HG03039 (cell line): ENCODE measurements around the gene SPTY2D1.
A peak's percentile ranks its signal among the peaks of the same experiment; 100 is the strongest.
"Not testable (repeated sequence)": the region's sequence is repeated elsewhere in the genome, so short reads cannot be mapped to it uniquely, and the experiment has no call there.

Source experiments
- ATAC-seq: cut with Tn5 transposase; IDR thresholded peaks from one replicate; pipeline ENCODE4 v1.9.1; 2021; ENCODE audit warnings: mild to moderate bottlenecking, moderate library complexity; ENCODE audit not compliant: unreplicated experiment

The SPTY2D1 gene

DNA sequence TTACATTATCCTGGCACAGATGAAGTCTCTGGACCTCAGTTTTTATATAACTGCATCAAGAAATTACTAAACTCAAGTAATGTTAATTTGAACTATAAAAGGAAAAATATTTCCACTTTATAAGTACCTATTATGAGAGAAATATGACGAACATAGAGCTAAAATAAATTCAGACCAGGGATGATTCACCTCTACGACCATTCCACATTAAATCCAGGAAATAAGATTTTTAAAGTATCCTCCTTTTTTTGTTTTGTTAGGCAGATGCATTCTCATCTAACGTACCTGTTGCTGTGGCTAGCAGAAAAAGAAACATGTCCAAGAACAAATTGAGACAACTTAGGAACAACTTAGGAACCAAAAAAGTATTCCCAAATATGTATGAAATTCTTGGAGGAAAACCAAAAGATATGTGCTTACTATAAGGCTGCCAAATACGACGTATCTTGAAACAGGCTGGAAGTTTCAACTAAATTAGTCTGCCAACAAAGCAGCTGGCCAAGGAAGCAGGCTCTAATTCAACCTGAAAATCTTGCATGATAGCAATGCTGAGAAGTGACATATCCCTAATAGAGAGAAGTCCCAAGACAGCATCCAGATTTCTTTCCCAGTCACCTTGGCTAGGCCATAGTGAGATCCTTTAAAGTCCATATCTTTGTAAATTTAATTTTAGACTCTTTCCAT, 15.7 kb downstream of the SPTY2D1 start:
- no peak for ATAC-seq

DNA sequence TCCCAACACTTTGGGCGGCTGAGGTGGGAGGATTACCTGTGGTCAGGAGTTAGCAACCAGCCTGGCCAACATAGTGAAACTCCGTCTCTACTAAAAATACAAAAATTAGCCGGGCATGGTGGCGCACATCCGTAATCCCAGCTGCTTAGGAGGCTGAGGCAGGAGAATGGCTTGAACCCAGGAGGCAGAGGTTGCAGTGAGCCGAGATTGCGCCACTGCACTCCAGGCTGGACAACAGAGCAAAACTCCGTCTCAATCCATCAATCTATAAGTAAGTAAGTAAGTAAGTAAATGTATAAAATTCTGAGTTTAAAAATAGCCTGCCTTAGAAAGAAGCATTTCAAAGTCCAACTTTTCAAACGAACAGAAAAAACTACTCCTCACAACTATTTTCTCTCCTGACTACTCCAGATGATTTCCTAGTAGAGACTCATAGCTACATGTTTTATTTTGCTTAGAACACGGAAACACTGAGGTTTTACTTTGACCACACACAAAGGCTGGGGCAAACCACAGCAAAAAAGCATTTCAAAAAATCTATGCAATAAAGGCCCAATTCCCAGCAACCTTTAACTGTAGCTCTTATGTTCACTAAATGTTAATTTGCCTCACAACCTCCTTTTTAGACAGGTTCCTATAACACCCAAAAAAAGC, 16.3 kb downstream of the SPTY2D1 start:
- ATAC-seq = no peak

DNA sequence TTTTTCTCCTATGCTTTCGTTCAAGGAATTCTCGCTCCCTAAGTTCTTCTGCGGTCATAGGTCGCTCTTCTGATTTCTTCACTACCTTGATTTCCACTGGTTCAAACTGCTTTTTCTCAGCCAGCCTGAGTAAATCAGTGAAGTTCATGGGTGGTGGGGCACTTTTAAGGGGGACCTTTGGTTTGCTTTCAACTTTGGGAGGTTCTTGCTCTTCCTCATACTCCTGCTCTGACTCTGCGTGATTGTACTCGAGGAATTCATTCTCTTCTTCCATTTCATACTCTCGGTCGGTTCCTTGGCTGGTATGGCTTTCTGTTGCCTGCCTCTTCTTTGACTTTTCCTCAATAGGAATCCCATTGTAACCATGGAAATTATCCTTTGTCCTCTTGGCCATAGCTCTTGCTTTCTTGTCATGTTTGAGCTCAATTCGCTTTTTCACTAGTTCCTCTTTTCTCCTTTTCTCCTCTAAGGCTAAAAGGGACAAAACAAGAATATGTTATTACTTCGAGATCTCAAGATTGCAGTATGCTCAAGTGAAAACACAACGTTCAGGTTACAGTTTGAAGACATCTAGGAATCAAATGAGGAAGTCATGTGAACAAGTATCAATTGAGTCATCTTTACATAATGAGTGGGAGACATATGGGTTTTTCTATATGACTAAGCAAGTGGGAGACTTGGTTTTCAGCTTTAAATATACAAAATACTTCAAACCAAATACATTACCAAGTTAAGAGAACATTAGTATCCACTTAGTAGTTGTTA, 18.3 kb downstream of the SPTY2D1 start:
- peak; percentile 92 for ATAC-seq

DNA sequence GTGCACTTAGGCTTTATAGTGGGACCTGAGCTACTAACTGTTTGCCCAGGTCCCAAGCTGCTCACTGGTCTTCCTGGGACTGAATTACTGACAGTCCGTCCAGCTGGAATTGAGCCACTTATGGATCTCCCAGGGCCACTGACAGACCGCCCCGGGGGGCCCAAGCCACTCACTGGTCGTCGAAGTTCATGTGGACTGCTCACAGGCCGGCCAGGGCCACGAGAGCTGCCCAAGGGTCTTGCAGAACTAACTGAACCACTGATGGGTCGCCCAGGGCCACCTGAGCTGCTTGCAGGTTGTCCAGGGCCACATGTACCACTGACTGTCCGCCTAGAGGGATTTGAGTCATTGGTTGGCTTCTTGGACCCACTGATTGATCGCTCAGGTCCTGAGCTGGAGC, 19.5 kb downstream of the SPTY2D1 start:
- ATAC-seq = no peak

DNA sequence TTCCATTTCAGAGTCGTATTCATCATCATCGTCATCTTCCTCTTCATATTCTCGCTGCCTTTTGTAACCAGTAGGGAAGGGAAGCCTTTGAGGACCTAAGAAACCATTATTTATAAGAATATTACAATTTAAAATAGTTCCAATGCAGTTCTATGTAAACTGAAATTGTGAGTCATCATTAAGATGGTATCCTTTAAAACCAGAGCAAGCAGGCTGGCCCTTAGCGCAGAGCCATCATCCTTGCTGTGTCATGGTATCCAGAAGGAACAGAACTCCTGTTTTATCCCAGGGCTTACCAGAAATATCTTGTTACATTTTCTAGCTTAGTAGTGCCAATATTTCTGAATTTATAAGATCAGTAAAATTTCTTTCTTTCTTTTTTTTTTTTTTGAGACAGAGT, 21.7 kb downstream of the SPTY2D1 start:
- no peak for ATAC-seq

DNA sequence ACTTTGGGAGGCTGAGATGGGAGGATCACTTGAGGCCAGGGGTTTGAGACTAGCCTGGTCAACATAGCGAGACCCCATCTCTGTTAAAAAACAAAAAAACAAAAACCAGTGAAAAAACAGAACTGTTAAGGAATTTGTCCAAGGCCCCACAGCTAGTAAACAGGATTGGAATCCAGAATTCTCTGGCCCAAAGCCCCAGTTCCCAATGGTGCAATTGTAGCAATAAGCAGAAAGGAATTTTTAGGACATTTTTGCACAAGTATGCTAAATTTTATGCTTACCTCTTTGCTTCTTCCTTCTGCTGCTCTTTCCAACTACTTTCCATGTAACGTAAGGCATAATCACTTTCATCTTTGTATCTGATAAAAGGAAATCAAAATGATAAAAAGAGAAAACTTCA, 22.9 kb downstream of the SPTY2D1 start:
- no peak for ATAC-seq

DNA sequence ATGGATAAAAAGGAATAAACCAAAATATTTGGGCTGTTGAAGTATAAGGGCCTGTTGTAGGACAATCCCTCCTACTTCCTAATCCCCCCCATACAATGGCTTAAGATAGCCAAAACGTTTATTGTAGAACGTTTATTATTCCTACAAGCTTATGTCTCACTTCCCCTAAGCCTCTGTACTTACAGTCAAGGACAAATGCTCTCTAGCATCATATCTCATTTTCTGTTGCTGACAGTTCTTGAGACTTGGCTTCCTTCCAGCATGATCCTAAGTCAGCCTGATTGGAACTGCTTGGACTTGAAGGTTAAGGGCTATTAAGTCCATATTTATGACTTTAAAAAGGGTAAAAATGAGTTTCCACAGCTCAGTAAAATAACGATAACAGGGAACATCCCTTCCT, 25.8 kb downstream of the SPTY2D1 start:
- no peak for ATAC-seq

DNA sequence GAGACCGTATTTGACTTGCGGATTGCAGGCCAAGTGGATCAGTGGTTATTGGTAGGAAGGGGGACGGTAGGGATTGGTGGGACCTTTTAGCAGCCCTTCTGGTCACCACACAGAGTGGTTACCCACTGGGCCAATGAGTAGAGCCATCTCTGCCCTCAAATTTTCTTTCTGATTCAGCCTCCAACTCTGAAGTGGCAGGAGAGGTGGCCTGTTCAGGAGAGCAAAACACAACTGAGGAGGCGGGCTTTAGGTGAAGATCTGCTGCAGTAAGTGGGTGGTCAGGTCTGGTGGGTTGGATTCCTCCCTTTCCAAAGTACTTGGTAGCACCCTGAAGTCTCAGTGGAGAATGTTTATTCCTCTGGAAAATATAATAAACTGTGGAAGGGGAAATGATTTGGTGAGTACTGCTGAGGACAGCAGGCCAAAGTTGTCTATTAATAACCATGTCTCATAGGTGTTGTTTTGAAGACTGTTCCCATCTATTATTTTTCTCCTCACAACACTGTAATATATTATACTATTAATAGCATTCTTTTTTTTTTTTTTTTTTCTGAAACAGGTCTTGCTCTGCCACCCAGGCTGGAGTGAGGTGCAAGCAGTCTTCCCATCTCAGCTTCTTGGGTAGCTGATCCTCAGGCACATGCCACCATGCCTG, 33.1 kb downstream of the SPTY2D1 start:
- no peak for ATAC-seq

DNA sequence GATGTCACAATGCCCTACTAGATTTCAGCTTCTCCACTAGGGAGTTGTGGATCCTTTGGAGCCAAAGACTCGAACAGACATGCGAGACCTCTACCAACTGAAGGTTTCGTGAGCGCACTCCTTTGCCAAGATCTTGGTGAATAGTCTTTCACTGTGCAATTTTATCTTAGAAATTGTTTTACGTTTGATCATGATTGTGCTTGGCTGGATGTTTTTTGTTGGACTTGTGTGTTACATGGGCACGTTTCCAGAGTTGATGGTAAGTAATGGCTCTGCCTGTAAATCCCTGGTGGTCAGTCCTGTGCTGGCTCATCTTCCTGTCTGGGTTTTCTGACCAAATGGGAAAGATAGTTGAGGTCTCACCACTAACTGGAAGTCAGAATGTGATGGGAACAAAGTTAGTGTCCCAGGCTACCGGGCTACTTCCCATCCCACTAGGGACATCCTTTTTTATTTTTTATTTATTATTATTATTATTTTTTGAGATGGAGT, 34.4 kb downstream of the SPTY2D1 start, which contains the start of gene MISFA:
MISFA (plus strand) TSS at position 51 of the 492 bp plus-strand sequence; CDS start at position 191, 140 bp downstream.
- ATAC-seq = no peak

DNA sequence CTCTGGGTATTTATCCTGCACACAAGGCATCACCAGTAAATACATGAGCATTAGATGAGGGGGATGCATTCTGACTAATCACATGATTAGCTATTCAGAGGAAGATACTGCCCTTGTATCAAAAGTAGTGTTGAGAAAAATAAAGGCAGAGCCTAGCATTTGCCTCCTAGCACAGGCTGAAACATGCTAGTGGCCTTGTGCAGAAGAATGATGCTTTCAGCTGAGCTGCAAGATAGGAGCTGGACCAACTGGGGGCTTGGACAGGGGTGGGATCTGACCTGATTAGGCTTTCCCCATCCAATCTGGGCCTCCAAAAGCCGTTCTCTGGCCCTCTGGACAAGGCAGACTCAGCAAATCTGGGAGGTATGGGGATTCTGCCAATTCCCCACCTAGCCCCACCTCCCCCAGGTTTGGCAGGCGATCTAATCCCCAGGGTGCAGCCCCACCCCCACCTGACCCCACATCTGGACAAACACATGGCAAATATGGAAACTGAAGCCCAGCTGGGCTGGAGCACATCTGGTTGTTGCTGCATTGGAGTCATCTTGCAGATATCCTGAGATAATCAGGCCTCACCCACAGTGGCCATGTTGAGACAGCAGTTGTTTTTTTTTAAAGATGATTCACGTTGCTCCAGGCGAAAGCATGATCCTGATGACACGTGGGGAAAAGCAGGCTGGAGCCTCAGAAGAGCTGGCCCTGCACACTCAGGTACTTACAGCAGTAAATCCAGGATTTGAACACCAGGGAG, 39.0 kb downstream of the SPTY2D1 start:
- no peak for ATAC-seq

DNA sequence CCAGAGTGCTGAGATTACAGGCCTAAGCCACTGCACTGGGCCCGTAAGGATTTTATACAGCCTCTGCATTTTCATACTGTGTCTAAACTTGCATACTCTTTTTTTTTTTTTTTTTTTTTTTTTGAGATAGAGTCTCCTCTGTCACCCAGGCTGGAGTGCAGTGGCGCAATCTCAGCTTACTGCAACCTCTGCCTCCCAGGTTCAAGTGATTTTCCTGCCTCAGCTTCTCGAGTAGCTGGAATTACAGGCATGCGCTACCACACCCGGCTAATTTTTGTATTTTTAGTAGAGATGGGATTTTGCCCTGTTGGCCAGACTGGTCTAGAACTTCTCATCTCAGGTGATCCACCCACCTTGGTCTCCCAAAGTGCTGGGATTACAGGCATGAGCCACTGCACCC, 40.1 kb downstream of the SPTY2D1 start:
- not testable (repeated sequence) for ATAC-seq

DNA sequence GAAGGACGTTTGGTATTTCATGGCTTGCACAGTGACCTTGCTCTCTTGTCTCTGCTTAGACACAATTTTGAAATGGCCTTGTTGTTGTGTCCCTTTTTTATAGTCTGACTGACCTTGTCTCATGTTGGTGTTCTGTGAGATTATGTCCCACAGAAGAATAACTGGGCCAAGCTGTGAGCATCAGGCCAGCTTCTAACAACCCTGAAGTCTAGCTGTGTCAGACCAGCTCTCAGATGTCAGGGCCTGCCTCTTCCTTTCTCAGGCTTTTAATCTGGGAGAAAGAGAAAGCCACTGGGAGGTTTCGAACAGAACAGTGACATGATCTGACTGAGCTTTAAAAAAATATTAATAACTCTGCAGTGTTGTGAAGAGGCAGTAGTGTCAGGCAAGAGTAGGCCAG, 43.6 kb downstream of the SPTY2D1 start:
- ATAC-seq = no peak

DNA sequence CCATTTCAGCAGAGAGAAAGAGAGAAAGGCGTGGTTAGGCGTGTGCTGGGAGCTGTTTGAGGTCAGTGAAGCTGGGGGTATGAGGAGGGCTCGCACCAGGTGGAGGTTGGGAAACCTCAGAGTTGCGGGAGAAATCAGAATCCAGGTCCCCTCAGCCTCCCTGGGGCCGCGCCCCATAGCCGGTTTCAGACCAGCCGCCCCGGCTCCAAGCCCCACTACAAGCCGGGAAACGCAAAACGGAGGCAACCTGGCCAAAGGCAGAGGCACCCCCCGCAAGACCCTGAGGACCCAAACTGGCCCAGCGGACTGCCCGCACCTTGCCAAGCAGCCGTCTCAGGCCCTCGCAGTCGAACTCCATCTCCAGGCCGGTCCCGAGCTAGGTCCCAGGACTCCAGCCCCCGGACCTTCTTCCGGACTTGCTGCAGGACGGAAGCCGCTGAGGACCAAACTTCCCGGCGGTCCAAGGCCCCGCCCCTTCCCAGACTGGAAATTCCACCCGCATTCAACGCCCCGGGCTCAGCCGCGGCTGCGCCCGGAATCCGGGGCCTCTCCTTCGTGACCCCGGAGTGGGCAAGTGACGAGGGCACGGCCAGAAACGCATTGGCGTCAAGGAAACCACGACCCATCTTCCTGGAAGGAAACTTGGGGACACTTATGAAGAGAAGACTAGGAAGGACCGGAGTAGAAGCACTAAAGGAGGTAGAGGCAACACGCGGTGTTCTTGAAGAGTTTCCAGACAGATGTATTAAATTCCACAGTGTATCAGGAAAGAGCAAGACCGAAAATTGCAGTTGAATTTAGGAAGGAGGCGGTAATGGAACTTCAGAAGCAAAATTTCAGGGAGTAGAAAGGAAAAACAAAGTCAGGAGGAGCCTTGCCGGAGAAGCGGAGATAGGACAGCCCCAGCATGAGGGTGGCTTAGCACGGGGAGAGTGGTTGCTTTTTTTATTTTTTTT, 45.6 kb downstream of the SPTY2D1 start, which contains the start of gene UEVLD:
UEVLD (minus strand) TSS at position 438 of the 956 bp plus-strand sequence; CDS start at position 358, 80 bp downstream.
- peak; percentile 70 for ATAC-seq

DNA sequence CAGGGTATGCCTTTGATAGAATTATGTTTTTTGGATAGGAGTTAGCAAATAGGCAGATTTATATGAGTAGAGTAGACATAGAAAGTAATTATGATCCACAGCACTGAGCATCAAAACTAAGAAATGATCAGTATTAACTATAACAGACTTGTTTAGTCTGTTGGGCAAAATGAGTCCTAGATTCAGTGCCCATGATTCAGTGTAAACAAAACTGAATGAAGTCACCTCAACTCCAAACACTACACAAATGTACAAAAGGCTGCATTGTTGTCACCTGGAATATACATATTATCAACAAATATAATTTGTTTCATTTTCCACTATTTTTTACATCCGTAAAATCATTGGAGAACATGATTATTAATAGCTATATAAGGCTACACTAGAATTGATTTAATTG, 52.3 kb downstream of the SPTY2D1 start:
- ATAC-seq = no peak

DNA sequence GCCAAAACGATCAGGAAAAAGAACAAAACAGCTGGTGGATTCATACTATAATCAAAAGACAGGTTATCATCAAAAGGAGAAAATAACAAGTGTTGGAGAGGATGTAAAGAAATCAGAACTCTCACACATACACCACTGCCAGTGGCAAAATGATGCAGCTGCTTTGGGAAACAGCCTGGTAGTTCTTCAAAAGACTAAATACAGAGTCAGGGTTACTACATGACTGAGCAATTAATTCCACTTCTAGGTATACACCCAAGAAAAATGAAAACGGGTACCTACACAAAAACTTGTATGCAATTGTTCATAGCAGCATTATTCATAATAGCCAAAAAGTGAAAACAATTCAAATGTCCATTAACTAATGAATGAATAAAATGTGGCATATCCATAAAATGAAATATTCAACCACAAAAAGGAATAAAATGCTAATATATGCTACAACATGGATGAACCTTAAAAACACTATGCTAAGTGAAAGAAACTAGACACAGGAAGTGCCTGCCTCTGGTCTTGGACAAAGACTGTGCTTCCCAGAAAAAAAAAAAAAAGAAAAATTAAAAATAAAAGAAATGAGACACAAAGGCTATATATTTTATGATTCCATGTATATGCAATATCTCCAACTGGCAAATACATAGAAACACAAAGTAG, 53.9 kb downstream of the SPTY2D1 start:
- no peak for ATAC-seq

DNA sequence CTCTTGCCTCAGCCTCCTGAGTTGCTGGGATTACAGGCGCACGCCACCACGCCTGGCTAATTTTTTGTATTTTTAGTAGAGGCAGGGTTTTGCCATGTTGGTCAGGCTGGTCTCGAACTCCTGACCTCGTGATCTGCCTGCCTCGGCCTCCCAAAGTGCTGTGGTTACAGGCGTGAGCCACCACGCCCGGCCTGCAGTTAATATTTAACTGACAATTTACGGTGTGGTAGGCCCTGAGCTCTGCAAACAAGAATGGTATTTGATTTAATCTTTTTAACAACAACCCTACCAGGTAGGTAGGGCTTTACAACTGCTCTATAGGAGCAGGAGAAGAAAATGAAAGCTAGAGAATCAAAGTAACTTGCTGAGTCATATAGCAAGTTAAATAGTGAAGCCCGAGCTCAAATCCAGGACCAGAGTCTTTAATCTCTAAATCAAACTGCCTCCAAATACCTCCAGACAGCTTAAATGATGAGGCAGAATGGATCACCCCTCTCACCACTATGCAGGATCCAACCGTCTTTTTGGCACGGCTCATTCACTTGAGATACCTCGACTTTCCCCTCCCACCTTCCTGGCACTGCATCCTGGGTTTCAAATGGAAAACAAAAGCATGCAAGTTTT, 55.1 kb downstream of the SPTY2D1 start:
- ATAC-seq = no peak

DNA sequence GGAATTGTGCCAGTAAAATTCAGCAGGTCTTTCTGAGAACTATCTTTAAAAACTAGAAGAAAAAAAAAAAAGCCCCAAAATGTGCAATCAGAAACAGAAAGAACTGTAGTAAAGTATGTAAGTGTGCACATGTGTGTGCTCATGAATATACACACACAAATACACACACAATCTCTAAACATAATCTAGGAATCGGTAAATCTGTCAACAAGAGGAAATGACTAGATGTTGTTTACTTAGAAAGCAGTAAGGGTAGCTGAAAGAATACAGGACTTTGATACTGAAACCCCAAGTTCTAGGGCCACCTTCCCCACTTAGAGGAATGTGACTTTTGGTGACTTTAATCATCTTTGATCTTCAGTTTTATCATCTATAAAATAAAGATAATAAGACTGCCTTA, 58.8 kb downstream of the SPTY2D1 start:
- no peak for ATAC-seq

DNA sequence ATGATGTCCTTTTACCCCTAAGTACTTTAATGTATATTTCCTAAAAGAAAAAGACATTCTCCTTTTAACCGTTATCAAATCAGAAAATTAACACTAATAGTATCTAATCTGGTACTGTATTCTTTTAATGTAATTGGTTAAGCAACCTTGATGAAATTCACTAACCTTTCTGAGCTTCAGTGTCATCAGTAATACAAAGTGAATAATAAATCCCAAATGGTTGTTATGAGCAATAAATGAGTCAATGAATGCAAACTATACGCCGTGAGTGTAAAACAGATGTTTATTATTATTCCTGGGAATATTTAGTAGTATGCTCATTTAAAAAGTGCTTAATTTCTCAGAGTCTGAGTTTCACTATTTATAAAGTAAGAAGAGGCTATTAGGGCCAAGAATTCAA, 67.1 kb downstream of the SPTY2D1 start:
- no peak for ATAC-seq
